SK-N-MC (cell line): ENCODE results near the gene ANK3.

ENCODE experiments used
- EZH2 ChIP-seq: fragments of 200-600 bp; sonication (generic); IDR thresholded peaks from one replicate; pipeline ENCODE4 v1.6.1; 2017; ENCODE audit warnings: antibody characterized with exemption
- POLR2AphosphoS5 ChIP-seq: IDR thresholded peaks from 2 replicates; pipeline ENCODE4 v1.6.1; 2012; ENCODE audit warnings: mild to moderate bottlenecking, low read depth, low read length, borderline replicate concordance

DNA sequence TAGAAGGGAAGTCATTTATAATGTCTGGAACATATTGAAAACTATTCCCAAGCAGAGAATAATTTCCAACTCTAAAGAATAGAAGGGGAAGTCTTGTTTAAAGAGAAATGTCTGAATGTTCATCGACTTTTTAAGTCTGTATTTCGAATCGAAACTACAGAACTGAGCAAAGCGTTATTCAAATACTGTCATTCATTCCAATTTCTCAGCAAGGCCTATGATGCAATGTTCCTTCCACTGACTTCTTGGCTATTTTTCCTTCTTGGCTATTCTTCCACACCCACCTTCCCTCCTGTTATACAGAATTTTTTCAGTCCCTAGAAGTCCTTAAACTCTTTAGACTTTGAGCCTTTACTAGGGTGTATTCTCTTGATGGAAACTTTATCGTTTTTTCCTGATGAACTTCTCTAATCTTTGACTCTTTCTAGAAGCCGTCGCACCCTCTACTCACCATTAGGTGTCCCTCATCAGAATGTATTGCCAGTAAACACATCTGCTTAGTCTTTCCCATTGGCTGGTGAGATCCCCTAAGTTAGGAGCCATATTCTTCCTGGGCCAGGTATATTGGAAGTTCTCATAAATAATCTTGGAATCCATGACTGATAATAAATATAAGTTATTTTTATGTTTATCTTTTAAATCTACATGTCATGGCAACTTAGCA is 247.6 kb downstream of the ANK3 start:
- TF ChIP-seq POLR2AphosphoS5 (no peak), EZH2 (no peak)
